Measurements from ENCODE around the gene OSBPL9.

The OSBPL9 gene

GRCh38 chr1:51735746-51736254, 118.9 kb downstream of the OSBPL9 start:
- DNase-seq (ENCODE audit: low read depth in 2 of 2), result no peak

- DNase-seq (ENCODE audit: low read depth in 2 of 2), result no peak
Measured at GRCh38 chr1:51736702-51737101, 119.8 kb downstream of the OSBPL9 start.

DNA sequence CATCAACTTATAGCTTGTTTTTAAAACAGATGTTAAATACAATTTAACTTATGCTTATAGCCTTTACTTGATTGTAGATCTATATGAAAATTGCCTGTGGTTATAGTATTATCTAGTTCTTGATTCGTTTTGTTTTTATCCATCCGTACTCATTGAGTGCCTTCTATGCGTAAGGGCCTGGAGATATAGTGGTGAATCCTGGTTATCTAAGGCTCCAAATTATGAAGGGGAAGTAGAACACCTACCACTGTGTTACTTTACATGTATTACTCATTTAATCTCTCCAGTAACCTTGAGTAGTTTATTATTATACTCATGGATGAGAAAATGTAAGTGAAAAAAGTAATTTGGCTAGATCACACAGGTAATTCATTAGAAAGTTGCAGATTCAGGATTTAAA, 121.8 kb downstream of the OSBPL9 start:
- DNase-seq (ENCODE audit: low read depth in 2 of 2), result no peak

DNA sequence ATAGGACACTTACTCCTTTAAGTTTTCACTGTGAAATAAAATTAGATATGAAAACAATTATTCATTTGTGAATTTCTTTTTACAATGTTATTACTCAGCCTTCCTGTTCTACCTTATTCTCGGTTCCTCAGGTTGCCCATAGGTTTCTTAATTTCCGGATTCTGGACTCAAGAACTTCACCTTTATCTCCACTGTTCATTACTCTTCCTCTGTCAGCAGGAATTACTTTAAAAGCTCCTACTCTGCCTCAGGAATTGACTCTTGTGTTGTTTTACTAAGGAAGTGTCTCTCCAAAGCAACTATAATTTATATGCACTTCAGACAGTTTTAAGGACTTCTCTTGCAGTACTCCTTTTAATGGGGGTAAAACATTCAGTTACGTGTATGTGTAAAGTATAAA, 123.8 kb downstream of the OSBPL9 start:
- no peak for DNase-seq (ENCODE audit: low read depth in 2 of 2)

- DNase-seq (ENCODE audit: low read depth in 2 of 2), result no peak
Measured at GRCh38 chr1:51741121-51741681, 124.3 kb downstream of the OSBPL9 start.

- no peak for DNase-seq (ENCODE audit: low read depth in 2 of 2)
Measured at GRCh38 chr1:51744506-51745303, 127.8 kb downstream of the OSBPL9 start.

GRCh38 chr1:51745304-51745570, 128.3 kb downstream of the OSBPL9 start:
- DNase-seq (ENCODE audit: low read depth in 2 of 2), result no peak

GRCh38 chr1:51749151-51749550, 132.3 kb downstream of the OSBPL9 start:
- no peak for DNase-seq (ENCODE audit: low read depth in 2 of 2)

- DNase-seq (ENCODE audit: low read depth in 2 of 2), result no peak
Measured at GRCh38 chr1:51750218-51750617, 133.3 kb downstream of the OSBPL9 start.

- no peak for DNase-seq (ENCODE audit: low read depth in 2 of 2)
Measured at GRCh38 chr1:51750729-51751128, 133.8 kb downstream of the OSBPL9 start.

DNA sequence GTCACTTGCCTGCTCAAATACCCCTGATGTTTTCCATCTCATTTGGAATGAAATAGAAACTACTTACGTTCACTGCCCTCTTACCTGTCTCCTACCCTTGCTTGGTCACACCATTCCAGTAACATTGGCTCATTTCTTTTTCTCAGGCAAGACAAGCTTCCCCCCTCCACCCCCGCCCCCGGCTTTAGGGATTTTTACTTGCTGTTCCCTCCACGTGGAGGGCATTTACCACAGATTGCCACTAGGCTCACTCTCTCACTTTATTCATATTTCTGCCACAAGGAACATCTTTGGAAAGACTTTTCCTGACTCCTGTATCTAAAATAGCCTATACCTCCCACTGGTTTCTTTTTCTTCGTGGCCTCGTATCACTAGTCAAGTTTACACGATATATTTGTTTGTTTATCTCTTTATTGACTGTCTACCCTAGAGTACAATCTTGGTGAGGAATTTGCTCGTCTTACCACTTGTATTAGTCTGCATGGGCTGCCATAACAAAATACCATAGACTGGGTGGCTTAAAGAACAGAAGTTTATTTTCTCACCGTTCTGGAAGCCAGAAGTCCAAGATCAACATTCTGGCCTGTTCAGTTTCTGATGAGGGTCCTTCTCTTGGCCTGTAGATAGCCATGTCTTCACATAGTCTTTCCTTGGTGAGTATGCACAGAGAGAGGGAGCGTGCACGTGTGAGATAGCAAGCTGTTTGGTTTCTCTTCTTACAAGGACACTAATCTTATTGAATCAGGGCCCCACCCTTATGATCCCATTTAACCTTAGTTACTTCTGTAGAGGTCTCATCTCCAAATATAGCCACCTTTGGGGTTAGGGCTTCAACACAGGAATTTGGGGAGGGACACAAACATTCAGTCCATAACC, 135.4 kb downstream of the OSBPL9 start:
- DNase-seq (ENCODE audit: low read depth in 2 of 2), result no peak

GRCh38 chr1:51753969-51754368, 137.1 kb downstream of the OSBPL9 start:
- DNase-seq (ENCODE audit: low read depth in 2 of 2), result no peak

GRCh38 chr1:51754666-51755065, 137.8 kb downstream of the OSBPL9 start:
- DNase-seq (ENCODE audit: low read depth in 2 of 2), result no peak

DNA sequence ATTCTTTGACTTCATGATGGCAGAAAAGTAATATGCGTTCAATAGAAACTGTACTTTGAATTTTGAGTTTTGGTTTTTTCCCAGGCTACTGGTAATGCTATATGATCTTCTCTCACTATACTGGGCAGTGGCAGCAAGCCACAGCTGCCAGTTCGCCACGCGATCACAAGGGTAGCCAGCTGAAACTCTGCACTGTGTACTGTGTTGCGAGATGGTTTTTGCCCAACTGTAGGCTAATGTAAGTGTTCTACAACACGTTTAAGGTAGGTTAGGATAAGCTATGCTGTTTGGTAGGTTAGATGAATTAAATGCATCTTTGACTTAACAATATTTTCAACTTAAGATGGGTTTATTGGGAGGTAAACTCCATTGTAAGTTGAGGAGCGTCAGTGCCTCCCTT, 138.5 kb downstream of the OSBPL9 start:
- DNase-seq (ENCODE audit: low read depth in 2 of 2), result no peak

DNA sequence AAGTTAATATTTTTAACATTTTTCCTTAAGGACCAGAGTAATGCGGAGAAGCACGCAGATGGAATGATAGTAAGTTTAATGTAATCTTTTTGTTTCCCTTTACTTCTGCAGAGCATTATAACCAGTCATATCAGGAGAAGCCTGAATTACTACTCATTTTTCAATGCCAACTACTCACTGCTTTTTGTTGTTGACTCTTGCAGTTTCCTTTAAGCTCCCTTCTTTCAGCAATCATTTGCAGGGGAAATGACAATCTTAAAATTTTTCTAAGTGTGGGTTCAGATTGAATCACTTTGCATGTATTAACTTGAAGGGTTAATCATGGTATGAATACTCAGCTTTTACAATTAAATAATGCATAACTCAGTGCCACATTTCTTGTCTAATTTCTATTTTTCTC, 139.4 kb downstream of the OSBPL9 start:
- DNase-seq (ENCODE audit: low read depth in 2 of 2), result no peak

DNA sequence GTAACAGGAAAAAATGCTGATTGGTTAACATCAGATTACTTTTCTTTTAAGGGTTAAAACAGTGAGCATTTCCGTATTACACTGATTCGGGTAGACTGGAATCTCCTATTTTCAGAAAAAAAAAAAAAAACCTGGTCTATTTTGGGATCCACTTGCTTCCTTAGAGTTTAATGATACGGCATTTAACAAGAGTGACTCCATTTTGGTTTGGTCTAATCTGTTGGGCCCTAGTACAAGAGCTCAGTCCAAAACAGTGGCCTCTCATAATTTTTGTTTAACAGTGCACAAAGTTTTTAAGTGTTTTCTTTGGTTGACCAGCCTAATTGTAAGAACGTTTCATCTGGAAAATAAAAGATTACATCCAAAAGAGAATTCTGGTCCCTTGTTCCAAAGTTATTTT, 141.4 kb downstream of the OSBPL9 start:
- no peak for DNase-seq (ENCODE audit: low read depth in 2 of 2)

DNA sequence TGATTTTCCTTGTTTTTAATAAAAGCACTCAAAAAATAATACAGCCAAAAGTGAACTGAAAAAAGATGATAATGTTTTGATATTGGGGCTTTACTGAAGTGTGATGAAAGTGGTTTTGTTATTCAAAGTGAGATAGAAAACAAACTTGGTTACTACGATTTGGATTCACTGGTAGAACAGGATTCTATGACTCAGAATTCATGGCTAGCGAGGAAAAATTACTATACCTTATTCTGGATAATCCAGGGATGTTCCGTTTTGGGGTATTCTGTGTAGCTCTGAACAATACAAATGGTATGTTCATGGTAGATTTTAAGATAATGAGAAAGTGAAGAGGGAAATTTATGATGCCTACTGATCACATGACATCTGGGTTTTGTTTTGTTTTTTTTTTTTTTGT, 144.0 kb downstream of the OSBPL9 start:
- no peak for DNase-seq (ENCODE audit: low read depth in 2 of 2)

DNA sequence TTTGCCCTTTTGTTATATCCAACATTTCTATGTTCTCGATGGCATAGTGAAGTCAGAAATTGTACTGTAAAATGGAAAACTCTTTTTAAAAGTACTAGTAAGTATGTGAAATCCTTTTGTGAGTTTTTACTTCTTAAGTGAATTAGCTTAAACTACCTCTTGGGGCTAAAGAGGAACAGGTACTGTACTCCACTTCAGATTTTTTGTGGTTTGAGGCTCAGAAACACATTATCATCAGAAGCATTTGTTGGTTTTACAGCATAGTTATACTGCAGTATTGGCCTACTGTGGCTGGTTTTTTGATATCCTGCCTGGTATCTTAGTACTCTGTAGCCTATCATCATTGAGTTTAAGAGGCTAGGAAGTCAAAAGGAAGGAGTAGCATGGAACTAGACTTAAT, 144.5 kb downstream of the OSBPL9 start:
- DNase-seq (ENCODE audit: low read depth in 2 of 2), result no peak

GRCh38 chr1:51768971-51769588, 152.2 kb downstream of the OSBPL9 start:
- no peak for DNase-seq (ENCODE audit: low read depth in 2 of 2)

- DNase-seq (ENCODE audit: low read depth in 2 of 2), result no peak
Measured at GRCh38 chr1:51776408-51776807, 159.5 kb downstream of the OSBPL9 start.

DNA sequence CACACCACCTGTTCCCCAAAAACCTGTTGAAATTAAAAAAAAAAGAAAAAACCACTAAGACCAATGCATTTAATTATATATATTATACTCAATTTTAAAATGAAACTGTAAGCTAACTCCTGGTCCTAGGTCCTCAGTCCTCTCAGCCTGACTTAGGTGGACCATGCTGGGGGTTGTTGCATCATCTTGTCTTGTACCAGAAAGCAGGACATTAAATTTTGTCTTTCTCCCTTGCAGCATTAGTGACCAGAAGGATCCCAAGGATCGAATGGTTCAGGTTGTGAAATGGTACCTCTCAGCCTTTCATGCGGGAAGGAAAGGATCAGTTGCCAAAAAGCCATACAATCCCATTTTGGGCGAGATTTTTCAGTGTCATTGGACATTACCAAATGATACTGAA, 164.0 kb downstream of the OSBPL9 start:
- DNase-seq (ENCODE audit: low read depth in 2 of 2), result no peak

- no peak for DNase-seq (ENCODE audit: low read depth in 2 of 2)
Measured at GRCh38 chr1:51784997-51785421, 168.1 kb downstream of the OSBPL9 start.
